IgD-negative memory B cell (primary cell): ENCODE data around the gene RIMS3. TPM values are rescaled to one million over a fixed set of nuclear protein-coding genes. Genes with fewer than 3 reads are reported as not detected.

ENCODE experiments used
- H3K27ac Mint-ChIP-seq, 3 donors: one replicate each; pipeline ENCODE4 v1.8.0; 2020 to 2022; ENCODE audit warnings: mild to moderate bottlenecking in 3 of 3, mixed read lengths in 3 of 3, moderate library complexity in 1 of 3
- H3K27me3 Mint-ChIP-seq: one replicate; pipeline ENCODE4 v1.8.0; 2021; ENCODE audit warnings: mixed read lengths
- H3K36me3 Mint-ChIP-seq: one replicate; pipeline ENCODE4 v1.8.0; 2020; ENCODE audit warnings: mild to moderate bottlenecking, mixed read lengths
- H3K4me1 Mint-ChIP-seq, 3 donors: one replicate each; pipeline ENCODE4 v1.8.0; 2020 to 2022; ENCODE audit warnings: mixed read lengths in 3 of 3, mild to moderate bottlenecking in 1 of 3
- H3K4me3 Mint-ChIP-seq, 4 donors: one replicate each; pipeline ENCODE4 v1.8.0; 2020 to 2022; ENCODE audit warnings: mild to moderate bottlenecking in 4 of 4, mixed read lengths in 4 of 4, moderate library complexity in 3 of 4
- H3K9me3 Mint-ChIP-seq, 3 donors: one replicate each; pipeline ENCODE4 v1.8.0; 2020 to 2021; ENCODE audit warnings: mixed read lengths in 3 of 3, mild to moderate bottlenecking in 1 of 3
- polyA plus RNA-seq: library from polyadenylated mRNA; unstranded; fragments of 300-500 nt; fragmentation: Illumina TruSeq; gene quantifications from one replicate; pipeline ENCODE4 v1.2.3, GENCODE V29; 2021

RIMS3 gene
- polyA plus RNA-seq, 1 donor from 2014 or later: 2.2 TPM

DNA sequence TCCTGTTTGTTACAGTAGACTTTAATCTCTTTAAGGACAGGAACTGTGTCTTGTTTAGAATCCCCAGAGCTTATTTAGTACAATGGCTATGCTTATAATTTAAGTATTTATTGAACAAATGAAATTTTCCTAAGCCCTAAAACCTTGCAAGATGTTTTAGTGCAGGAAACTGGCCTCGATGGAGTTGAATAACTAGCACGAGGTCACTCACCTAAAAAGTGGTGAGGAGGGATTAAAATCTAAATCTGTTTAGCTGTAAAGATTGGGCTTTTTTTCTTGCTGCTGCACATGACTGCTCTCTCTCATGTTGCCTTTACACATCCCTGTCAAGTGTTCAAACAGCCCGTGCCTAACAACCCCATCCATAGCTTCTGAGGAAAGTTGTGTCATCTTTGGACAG is 36.2 kb upstream of the RIMS3 start:
- Mint-ChIP-seq H3K27me3 (no peaks in the 10 kb centered on the region), H3K27ac (peak overlapping the region in 1 of 3 donors; percentile 22), H3K9me3 (no peaks in the 10 kb centered on the region), H3K4me1 (peaks cover 49 to 61% (median 60%) of the 10 kb centered on the region in 3 donors), H3K4me3 (peak overlapping the region in 2 of 4 donors; percentile 63 to 86), H3K36me3 (peaks cover 4% of the 10 kb centered on the region)

- peaks cover 52 to 71% (median 70%) of the 10 kb centered on the region in 3 donors for H3K4me1 Mint-ChIP-seq
- no peaks in the 10 kb centered on the region for H3K9me3 Mint-ChIP-seq
- peak overlapping the region; percentile 49 to 88 (median 65) for H3K4me3 Mint-ChIP-seq
Observed at GRCh38 chr1:40699787-40700186, 34.3 kb upstream of the RIMS3 start.

DNA sequence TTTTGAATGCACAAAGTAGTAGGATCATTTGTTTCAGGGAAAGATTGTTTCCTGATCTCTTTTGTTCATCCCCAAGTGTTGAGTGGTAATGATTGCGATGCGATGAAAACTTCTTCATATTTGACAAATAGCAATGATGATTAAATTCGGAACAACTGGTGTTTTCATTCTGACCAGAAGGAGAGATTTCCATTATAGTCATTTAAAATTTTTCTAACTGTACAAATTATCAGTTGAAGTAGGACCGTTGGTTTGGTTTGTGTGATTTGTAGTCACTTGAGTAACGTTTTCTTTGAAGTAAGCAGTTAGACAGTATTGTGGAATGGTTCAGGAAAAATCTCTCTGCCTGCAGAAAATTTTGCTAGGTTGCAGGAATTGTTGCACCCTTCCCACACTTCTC is 32.0 kb upstream of the RIMS3 start:
- H3K4me3 Mint-ChIP-seq: peak overlapping the region; percentile 17 to 79 (median 31)

More at GRCh38 chr1:40699787-40700186, 34.3 kb upstream of the RIMS3 start:
- H3K27me3 Mint-ChIP-seq: no peaks in the 10 kb centered on the region
- peaks cover 4% of the 10 kb centered on the region for H3K36me3 Mint-ChIP-seq
- H3K27ac Mint-ChIP-seq: peak overlapping the region; percentile 28 to 83 (median 44)

GRCh38 chr1:40696294-40696693 is 30.8 kb upstream of the RIMS3 start:
- H3K9me3 Mint-ChIP-seq: no peaks in the 10 kb centered on the region
- no peaks in the 10 kb centered on the region for H3K36me3 Mint-ChIP-seq
- peaks cover 65 to 75% (median 69%) of the 10 kb centered on the region in 3 donors for H3K4me1 Mint-ChIP-seq
- peak overlapping the region in 3 of 4 donors; percentile 27 to 76 (median 35) for H3K4me3 Mint-ChIP-seq
- H3K27me3 Mint-ChIP-seq: no peaks in the 10 kb centered on the region
- H3K27ac Mint-ChIP-seq: peak overlapping the region in 2 of 3 donors; percentile 40 to 57

More for the DNA sequence above, 32.0 kb upstream of the RIMS3 start:
- peak overlapping the region in 1 of 3 donors; percentile 57 for H3K27ac Mint-ChIP-seq
- H3K4me1 Mint-ChIP-seq: peaks cover 63 to 79% (median 75%) of the 10 kb centered on the region in 3 donors
- H3K27me3 Mint-ChIP-seq: no peaks in the 10 kb centered on the region
- peaks cover under 1% of the 10 kb centered on the region for H3K36me3 Mint-ChIP-seq
- H3K9me3 Mint-ChIP-seq: no peaks in the 10 kb centered on the region

DNA sequence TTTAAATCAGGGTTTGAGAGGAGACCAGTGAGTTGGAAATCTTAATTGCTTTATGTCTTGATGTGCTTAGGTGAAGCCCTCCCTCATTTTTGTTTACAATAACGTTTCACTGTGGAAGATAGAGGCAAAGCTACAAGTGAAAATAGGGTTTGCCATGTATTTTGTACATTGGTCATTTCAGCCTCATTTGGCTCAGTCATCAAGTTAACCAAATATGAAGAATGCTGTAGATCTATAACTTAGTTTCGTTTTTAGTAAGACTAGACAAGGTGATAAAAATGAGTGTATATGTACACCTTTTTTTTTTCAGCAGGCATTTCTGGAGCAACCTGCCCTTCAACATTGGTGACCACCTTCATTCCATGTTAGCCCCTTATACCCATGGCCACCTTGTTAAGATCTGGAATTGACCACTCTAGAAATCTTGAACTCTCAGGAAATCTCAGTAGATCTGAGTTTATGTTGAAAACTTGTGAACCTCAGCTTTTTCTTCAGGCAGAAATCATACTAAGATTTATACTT is 28.9 kb upstream of the RIMS3 start:
- Mint-ChIP-seq H3K9me3 (peaks cover 0 to 1% (median 0%) of the 10 kb centered on the region in 3 donors), H3K4me3 (peak overlapping the region; percentile 57 to 93 (median 82)), H3K36me3 (no peaks in the 10 kb centered on the region), H3K4me1 (peaks cover 69 to 81% (median 72%) of the 10 kb centered on the region in 3 donors), H3K27me3 (no peaks in the 10 kb centered on the region), H3K27ac (peak overlapping the region; percentile 87 to 100 (median 100))

- Mint-ChIP-seq H3K27ac (peak overlapping the region; percentile 100), H3K4me3 (peak overlapping the region; percentile 9 to 99 (median 80)), H3K9me3 (peaks cover 0 to 1% (median 0%) of the 10 kb centered on the region in 3 donors), H3K27me3 (no peaks in the 10 kb centered on the region), H3K36me3 (no peaks in the 10 kb centered on the region), H3K4me1 (peaks cover 63 to 77% (median 69%) of the 10 kb centered on the region in 3 donors)
Observed at GRCh38 chr1:40693425-40693824, 27.9 kb upstream of the RIMS3 start.

GRCh38 chr1:40692429-40692895 is 27.0 kb upstream of the RIMS3 start:
- peak overlapping the region; percentile 93 to 99 (median 96) for H3K4me3 Mint-ChIP-seq
- peaks cover 55 to 75% (median 66%) of the 10 kb centered on the region in 3 donors for H3K4me1 Mint-ChIP-seq
- peak overlapping the region; percentile 100 for H3K27ac Mint-ChIP-seq
- peaks cover 0 to 1% (median 0%) of the 10 kb centered on the region in 3 donors for H3K9me3 Mint-ChIP-seq
- H3K36me3 Mint-ChIP-seq: peaks cover 3% of the 10 kb centered on the region
- no peaks in the 10 kb centered on the region for H3K27me3 Mint-ChIP-seq

DNA sequence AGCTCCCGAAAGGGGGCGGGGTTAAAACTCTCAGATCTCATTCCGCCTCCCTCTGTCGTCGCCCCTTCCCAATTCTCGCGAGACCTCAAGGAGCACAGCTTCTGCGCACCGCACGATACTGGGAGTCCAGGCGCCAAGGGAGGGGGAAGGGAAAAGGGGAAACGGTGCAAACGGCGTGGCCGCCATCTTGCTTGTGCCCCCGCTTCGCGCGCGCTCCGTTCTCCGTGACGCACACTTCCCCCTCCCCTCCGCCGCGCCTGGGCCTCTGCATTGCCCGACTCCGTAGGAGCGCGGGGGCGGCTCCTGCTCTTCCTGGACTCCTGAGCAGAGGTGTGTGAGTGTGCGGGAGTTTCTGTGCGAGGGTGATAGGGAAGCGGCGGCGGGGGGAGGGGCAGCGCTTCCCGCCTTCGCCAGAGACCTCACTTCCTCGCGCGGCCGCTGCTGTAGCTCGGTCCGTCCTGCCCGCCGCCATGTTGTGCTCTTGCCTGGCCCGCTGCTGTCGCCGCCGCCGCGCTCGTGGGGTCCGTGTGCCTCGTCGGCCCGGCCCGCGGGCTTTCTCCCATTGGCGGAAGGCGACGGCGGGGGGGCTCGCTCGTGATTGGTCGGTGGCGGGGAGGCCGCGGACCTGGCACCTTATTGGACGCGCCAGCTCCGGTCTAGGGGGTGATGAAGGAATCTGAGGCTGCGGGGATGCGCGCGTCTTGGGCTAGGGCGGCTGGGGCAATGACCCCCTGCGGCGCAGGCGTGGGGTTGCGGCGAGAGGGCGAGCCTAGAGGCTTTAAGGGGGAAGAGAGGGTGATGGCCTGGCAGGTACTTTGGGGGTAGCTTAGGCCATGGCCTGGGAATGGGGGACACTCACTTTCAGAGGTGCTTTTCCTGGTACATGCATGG is 26.3 kb upstream of the RIMS3 start, which contains the start of gene NFYC:
TSS of gene NFYC (plus strand) at position 167 of the 891 bp plus-strand sequence. CDS start 47,140 bp downstream, outside the sequence.
- Mint-ChIP-seq H3K4me1 (peaks cover 49 to 68% (median 59%) of the 10 kb centered on the region in 3 donors), H3K27ac (peak within 1 kb of the TSS; percentile 100), H3K27me3 (no peaks in the 10 kb centered on the region), H3K36me3 (peaks cover 6% of the 10 kb centered on the region), H3K4me3 (peak within 1 kb of the TSS; percentile 93 to 99 (median 96)), H3K9me3 (peaks cover 0 to 1% (median under 1%) of the 10 kb centered on the region in 3 donors)

GRCh38 chr1:40690771-40691537 is 25.5 kb upstream of the RIMS3 start:
- H3K4me1 Mint-ChIP-seq: peaks cover 41 to 62% (median 52%) of the 10 kb centered on the region in 3 donors
- H3K27me3 Mint-ChIP-seq: no peaks in the 10 kb centered on the region
- peaks cover 1 to 4% (median 2%) of the 10 kb centered on the region in 3 donors for H3K9me3 Mint-ChIP-seq
- peaks cover 6% of the 10 kb centered on the region for H3K36me3 Mint-ChIP-seq
- peak overlapping the region; percentile 93 to 99 (median 96) for H3K4me3 Mint-ChIP-seq
- H3K27ac Mint-ChIP-seq: peak overlapping the region; percentile 100

DNA sequence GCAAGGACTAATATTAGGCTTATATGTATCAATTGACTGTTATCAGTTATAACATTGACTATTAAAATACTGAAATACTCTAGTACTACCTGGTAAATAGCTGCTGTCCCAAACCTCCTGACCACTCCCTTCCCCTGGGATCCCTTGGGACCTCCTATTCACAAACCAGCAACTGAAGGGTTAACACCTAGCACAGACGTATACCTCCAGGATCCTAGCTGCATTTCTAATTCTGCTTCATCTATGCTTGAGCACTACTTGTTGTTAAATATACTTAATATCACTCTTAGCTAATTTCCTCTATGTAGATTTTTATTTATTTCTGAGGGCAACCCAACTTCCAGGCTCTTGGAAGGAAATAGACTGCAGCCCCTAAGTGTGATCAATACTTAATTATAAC is 24.3 kb upstream of the RIMS3 start:
- Mint-ChIP-seq H3K36me3 (peaks cover 8% of the 10 kb centered on the region), H3K9me3 (peaks cover 2 to 4% (median 4%) of the 10 kb centered on the region in 3 donors), H3K4me1 (peaks cover 39 to 53% (median 51%) of the 10 kb centered on the region in 3 donors), H3K27me3 (no peaks in the 10 kb centered on the region), H3K4me3 (peak overlapping the region in 1 of 4 donors; percentile 28), H3K27ac (peak overlapping the region in 1 of 3 donors; percentile 100)

DNA sequence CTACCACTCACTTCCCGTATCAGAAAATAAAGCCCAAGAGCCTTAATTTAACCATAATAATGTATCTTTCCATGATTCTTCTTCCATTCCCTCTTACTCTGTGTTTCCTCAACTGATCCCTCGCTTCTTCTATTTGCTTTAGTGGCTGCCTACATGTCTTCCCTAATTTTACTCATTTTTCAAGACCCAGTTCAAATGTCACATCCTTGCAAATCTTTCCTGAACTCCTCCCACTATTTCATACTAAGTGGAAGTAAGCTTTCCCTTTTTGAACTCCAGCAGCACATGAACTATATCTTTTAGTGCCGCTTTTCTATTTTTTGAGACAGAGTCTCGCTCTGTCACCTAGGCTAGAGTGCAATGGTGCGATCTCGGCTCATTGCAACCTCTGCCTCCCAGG is 22.2 kb upstream of the RIMS3 start:
- peaks cover 8% of the 10 kb centered on the region for H3K36me3 Mint-ChIP-seq
- peaks cover 20 to 33% (median 31%) of the 10 kb centered on the region in 3 donors for H3K4me1 Mint-ChIP-seq
- H3K27me3 Mint-ChIP-seq: no peaks in the 10 kb centered on the region
- no peak overlapping the region for H3K27ac Mint-ChIP-seq
- H3K4me3 Mint-ChIP-seq: no peak overlapping the region
- peaks cover 2 to 4% (median 4%) of the 10 kb centered on the region in 3 donors for H3K9me3 Mint-ChIP-seq

DNA sequence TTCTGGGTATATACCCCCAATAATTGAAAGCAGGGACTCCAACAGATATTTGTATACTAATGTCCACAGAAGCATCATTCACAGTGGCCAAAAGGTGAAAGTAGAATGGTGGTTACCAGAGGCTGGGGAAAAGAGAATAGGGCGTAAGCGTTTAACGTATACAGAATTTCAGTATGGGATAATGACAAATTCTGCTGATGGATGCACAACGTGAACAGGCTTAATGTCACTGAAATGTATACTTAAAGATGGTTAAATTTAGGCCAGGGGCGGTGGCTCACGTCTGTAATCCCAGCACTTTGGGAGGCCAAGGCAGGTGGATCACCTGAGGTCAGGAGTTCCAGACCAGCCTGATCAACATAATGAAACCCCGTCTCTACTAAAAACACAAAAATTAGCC is 21.6 kb upstream of the RIMS3 start:
- H3K27me3 Mint-ChIP-seq: no peaks in the 10 kb centered on the region
- H3K36me3 Mint-ChIP-seq: peaks cover 8% of the 10 kb centered on the region
- H3K4me3 Mint-ChIP-seq: no peak overlapping the region
- peaks cover 2 to 4% (median 4%) of the 10 kb centered on the region in 3 donors for H3K9me3 Mint-ChIP-seq
- H3K27ac Mint-ChIP-seq: peak overlapping the region in 1 of 3 donors; percentile 21
- H3K4me1 Mint-ChIP-seq: peaks cover 19 to 27% (median 26%) of the 10 kb centered on the region in 3 donors

DNA sequence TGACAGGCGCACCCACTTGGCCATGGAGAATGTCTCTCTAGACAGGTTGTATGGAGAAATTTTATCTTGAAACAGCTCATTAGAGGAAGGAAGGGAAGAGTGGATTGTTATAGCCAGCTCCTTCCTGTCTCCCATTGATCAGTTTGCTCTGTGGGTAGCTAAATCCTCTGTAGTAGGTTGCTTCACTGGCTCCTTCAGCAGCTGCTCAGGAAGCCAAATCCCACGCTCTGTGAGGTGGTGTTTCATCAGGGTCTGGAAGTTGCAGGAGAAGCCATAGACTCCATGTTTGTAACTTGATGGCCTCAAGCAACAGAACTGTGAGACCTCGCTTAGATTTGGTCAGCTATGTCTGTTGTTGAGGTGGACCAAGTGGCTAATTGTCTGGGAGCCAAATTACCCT is 19.2 kb upstream of the RIMS3 start:
- peak overlapping the region in 1 of 3 donors; percentile 23 for H3K27ac Mint-ChIP-seq
- peaks cover 8% of the 10 kb centered on the region for H3K36me3 Mint-ChIP-seq
- H3K9me3 Mint-ChIP-seq: peaks cover 2 to 4% (median 3%) of the 10 kb centered on the region in 3 donors
- H3K4me3 Mint-ChIP-seq: no peak overlapping the region
- H3K4me1 Mint-ChIP-seq: peaks cover 8 to 12% (median 9%) of the 10 kb centered on the region in 3 donors
- no peaks in the 10 kb centered on the region for H3K27me3 Mint-ChIP-seq
